NT2/D1 (cell line): ENCODE results near the gene LPP.

Source experiments
- YY1 ChIP-seq: IDR thresholded peaks from 2 replicates; pipeline ENCODE4 v1.6.1; 2011; ENCODE audit not compliant: insufficient read length, insufficient read depth
- ZNF274 ChIP-seq: IDR thresholded peaks from 2 replicates; pipeline ENCODE4 v1.6.1; 2011; ENCODE audit warnings: mild to moderate bottlenecking, low read depth, low read length

DNA sequence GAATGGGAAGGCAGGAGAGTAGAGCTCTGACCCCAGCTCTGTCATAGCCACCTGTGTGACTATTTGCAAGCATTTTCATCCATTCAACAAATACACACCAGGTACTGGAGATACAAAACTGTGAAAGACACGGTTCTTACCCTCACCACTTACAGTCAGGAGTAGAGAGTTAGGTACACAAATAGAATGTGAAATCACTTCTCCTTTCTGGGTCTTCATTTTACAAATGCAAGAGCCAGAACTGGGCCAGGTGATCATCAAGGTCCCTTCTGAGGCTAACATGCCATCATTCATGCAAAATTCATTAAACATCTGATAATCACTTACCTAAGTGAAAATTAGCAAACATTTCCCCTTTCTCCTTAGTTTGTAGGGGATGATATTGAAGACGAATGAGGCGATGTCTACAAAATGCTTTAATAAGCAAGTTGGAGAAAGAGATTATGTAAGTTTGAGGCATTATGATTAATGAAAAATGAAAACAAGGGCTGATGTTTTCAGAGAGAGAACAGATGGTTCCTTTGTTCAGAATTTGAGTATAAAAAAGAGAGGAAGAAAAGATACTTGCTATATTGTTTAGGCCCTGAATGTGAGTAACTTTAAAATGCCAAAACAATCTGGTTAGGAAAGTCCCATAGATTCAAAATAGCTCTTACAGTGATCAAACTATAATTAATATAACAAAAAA lies 88.6 kb downstream of the LPP start:
- TF ChIP-seq YY1 (no peak), ZNF274 (no peak)
